Dermis blood vessel endothelial cell (primary cell): ENCODE measurements around the gene TAF10. TPM values are rescaled to one million over a fixed set of nuclear protein-coding genes. Genes with fewer than 3 reads are reported as not detected.

Experiments
- DNase-seq: peaks from one replicate; pipeline ENCODE4 v3.0.0; 2010
- total RNA-seq: library from RNA; depleted of rRNA; stranded (reverse); fragments of >200 nt; gene quantifications from 2 replicates; pipeline ENCODE4 v1.2.3, GENCODE V29; 2014

The TAF10 gene
- total RNA-seq, 1 donor from 2014 or later: 34.2 TPM

- DNase-seq: peak; percentile 79
Measured at GRCh38 chr11:6576471-6577373, 35.3 kb downstream of the TAF10 start.

- no peak for DNase-seq
Measured at GRCh38 chr11:6574816-6575715, 37.0 kb downstream of the TAF10 start.

- no peak for DNase-seq
Measured at GRCh38 chr11:6572215-6572614, 39.8 kb downstream of the TAF10 start.

DNA sequence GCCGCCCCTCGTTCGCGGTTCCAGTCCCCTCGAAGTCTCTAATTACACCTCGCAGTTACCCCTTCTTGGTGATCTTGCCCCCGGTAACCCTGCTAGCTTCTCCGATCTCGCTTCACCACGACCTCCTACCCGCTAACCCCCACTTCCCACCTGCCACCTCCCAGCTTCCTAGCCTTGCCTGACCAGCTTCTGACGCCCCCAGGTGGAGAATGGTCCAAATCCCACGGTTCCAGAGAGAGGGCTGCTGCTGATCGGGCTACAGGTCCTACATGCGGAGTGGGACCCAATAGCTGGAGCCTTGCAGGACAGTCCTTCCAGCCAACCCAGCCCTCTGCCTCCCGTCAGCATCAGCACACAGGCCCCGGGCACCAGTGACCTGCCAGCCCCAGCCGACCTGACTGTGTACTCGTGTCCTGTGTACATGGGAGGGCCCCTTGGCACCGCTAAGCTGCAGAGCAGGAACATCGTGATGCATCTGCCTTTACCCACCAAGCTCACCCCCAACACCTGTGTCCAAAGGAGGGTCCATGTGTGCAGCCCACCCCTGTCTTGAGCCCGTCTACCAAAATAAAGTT, 40.5 kb downstream of the TAF10 start:
- no peak for DNase-seq

DNA sequence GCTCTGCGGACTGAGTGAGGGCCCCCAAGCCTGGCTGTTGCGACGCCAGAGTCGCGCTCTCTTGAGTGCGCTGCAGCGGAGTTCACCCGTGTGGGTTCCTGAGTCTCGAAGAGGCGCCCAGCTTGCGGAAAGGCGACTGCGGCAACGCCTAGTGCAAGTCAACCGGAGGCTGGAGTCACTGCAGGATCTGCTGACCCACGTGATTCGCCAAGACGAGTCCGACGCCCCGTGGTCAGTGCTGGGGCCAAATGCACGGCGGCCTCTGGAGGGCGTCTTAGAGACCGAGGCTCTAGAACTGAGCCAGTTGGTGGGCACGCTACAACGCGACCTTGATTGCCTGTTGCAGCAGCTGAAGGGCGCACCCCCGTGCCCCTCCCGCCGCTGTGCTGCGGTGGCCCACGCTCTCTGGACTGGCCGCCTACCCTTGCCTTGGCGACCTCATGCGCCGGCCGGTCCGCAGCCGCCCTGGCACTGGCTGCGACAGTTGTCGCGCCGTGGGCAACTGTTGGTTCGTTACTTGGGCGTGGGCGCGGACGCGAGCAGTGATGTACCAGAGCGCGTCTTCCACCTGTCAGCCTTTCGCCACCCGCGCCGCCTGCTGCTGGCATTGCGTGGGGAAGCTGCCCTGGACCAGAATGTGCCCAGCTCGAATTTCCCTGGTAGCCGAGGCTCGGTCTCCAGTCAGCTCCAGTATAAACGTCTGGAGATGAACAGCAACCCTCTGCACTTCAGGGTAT, 41.2 kb downstream of the TAF10 start:
- DNase-seq: peak; percentile 47

DNA sequence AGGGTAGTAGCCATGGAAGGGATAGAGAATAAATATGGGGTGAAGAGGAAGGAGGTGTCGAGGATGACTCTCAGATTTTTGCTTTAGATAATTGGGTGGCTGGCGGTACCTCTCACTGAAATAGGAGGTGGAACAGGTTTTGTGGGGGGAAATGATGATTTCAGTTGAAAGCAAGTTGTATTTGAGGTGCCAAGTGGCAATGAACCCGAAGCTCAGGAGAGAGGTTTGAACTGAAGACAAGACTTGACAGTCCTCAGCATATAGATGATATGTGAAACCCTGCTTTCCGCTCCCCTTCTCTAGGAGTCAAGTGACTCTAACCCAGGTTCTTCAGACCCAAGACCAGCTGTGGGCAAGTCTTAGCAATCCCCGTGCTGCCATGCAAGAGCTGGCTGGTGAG, 42.3 kb downstream of the TAF10 start:
- DNase-seq: no peak

DNA sequence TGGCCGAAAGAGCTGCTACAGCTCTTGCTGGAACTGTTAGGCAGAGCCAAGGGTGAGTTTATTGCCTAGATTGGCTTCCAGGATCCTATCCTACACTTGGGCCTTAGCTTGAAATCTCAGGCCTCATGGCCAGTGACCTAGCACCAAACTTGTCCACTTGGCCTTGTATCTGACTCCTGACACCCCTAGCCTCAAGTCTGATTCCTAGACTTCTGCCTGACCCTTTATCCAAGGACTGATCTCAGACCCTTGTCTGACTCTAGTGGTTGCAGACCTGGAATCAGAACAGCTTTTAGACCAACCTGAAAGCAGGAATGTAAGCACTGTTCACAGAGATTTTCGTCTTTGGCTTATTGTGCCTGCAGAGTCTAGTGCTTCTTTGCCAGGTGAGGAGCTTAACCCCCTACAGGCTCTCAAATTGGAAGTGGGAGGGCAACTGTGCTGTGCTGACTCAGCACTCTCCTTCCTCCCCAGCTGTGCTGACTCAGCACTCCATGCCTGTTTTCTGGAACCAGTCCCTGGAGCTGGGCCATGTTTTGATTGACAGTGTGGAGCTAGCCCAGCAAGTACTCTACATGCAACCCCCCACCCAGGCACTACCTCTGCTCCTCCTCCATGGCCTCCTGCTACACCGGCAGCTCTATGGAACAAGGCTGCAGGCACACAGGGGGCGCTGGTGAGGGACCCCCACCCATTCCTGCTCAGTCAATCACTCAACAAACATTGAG, 43.7 kb downstream of the TAF10 start:
- peak; percentile 75 for DNase-seq

DNA sequence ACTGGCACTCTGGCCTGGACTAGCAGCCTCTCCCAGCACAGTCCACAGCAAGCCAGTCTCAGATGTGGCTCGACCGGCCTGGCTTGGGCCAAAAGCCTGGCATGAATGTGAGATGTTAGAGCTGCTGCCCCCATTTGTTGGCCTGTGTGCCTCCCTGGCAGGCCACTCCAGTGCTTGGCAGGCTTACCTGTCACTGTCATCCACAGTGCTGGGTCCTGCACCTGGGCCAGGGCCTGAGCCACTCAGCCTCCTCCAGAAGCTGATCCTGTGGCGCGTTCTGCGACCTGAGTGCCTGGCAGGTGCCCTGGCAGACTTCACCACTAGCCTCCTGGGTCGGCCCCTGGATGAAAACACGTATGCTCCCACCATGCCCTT, 44.7 kb downstream of the TAF10 start:
- DNase-seq: no peak

DNA sequence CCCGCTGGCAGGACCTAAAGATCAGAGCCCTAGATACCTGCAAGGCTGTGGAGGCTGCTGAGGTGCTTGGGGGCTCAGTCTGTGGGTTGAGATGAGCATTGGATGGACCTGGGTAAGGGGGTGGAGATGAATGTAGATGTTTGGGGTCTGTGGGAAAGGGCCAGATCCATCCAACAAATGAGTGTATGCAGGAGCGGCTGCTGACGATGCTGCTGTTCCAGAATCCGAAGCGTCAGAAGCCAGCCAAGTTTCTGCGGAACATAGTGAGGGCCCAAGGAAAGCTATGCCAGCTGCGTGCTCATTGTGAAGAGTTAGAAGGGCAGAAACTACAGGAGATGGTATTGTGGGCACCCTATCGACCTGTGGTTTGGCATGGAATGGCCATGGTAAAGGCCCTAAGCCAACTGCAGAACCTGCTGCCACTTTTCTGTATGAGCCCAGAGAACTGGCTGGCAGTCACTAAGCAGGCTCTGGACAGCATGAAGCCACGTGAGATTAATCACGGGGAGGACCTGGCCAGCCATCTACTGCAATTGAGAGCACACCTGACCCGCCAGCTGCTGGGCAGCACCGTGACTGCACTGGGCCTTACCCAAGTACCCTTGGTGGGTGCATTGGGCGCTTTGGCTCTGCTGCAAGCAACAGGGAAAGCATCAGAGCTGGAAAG, 45.2 kb downstream of the TAF10 start:
- no peak for DNase-seq

- DNase-seq: no peak
Measured at GRCh38 chr11:6565988-6566703, 45.9 kb downstream of the TAF10 start.

GRCh38 chr11:6565325-6565724, 46.7 kb downstream of the TAF10 start:
- no peak for DNase-seq

DNA sequence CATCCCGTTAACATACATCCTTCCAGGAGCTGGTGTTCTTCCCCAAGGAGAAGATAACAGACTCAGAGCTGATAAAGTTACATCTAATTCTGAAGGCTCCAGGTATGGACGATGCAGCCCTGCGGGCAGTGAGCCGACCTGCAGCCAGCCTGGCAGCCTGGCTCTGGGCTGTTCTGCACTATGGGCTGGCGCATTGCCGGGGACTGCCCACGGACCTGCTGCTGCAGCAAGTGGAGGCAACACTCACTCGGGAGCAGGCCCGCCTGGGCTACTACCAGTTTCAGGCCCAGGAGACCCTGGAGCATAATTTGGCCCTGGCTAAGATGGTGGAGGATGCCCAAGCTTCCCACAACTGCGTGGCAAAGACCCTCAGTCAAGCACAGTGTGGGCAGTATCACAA, 48.3 kb downstream of the TAF10 start:
- no peak for DNase-seq

- DNase-seq: no peak
Measured at GRCh38 chr11:6563121-6563619, 48.8 kb downstream of the TAF10 start.

- no peak for DNase-seq
Measured at GRCh38 chr11:6561288-6561687, 50.7 kb downstream of the TAF10 start.

Other genes with a start within 250 kb of the TAF10 start
- gene SMPD1, start 221.7 kb downstream of the TAF10 start, total RNA-seq: 25.2 and 27.6 TPM in 2 replicates
- gene APBB1, start 193.1 kb downstream of the TAF10 start, total RNA-seq: 43.9 and 52.9 TPM in 2 replicates
- gene HPX, start 171.2 kb downstream of the TAF10 start, total RNA-seq: 0.19 and 0.51 TPM in 2 replicates
- 18.4 and 19.8 TPM in 2 replicates for gene TRIM3, start 138.3 kb downstream of the TAF10 start, total RNA-seq
- 46.6 and 47.0 TPM in 2 replicates for gene ARFIP2, start 130.9 kb downstream of the TAF10 start, total RNA-seq
- 26.4 and 32.5 TPM in 2 replicates for gene TIMM10B, start 130.7 kb downstream of the TAF10 start, total RNA-seq
- 2.6 and 5.1 TPM in 2 replicates for gene DNHD1, start 114.9 kb downstream of the TAF10 start, total RNA-seq
- 15.1 and 16.0 TPM in 2 replicates for gene RRP8, start 8.6 kb downstream of the TAF10 start, total RNA-seq
- gene ILK, start 8.4 kb downstream of the TAF10 start, total RNA-seq: 163 and 202 TPM in 2 replicates
- 137 and 197 TPM in 2 replicates for gene TPP1, start 7.2 kb upstream of the TAF10 start, total RNA-seq
- 61.8 and 81.7 TPM in 2 replicates for gene DCHS1, start 43.6 kb upstream of the TAF10 start, total RNA-seq
- 31.2 and 61.6 TPM in 2 replicates for gene MRPL17, start 71.1 kb upstream of the TAF10 start, total RNA-seq
- not detected in 2 replicates for gene OR2AG2, start 159.8 kb upstream of the TAF10 start, total RNA-seq
- not detected in 2 replicates for gene OR2AG1, start 170.8 kb upstream of the TAF10 start, total RNA-seq
- 0.05 and 0.17 TPM in 2 replicates for gene OR6A2, start 187.5 kb upstream of the TAF10 start, total RNA-seq
- not detected in 2 replicates for gene OR10A5, start 233.5 kb upstream of the TAF10 start, total RNA-seq